NCI-H460 (cell line): ENCODE measurements around the gene MAGIX. TPM values are rescaled to one million over a fixed set of nuclear protein-coding genes. Genes with fewer than 3 reads are reported as not detected.
A peak's percentile ranks its signal among the peaks of the same experiment; 100 is the strongest.
"Not testable (repeated sequence)": the region's sequence is repeated elsewhere in the genome, so short reads cannot be mapped to it uniquely, and the experiment has no call there.

ENCODE experiments used
- DNase-seq: peaks from one replicate; pipeline ENCODE4 v3.0.0-alpha.2; 2016; ENCODE audit warnings: low read depth; ENCODE audit errors: extremely low read depth
- polyA plus RNA-seq: library from polyadenylated mRNA; depleted of rRNA; stranded (reverse); fragments of >200 nt; gene quantifications from 2 replicates; pipeline ENCODE4 v1.2.3, GENCODE V29; 2014; cell fraction: nucleus; rRNA removed
- total RNA-seq: library from RNA; depleted of rRNA; stranded (reverse); fragments of >200 nt; shearing (Covaris generic); gene quantifications from 2 replicates; pipeline ENCODE4 v1.2.3, GENCODE V29; 2014; rRNA removed

Gene MAGIX
- total RNA-seq = 0.89 and 2.4 TPM in 2 replicates
- polyA plus RNA-seq = 7.1 and 7.7 TPM in 2 replicates

- no peak for DNase-seq
Measured at GRCh38 chrX:49162620-49163019, at the start of gene MAGIX. Gene MAGIX (plus strand): TSS chrX:49162758. CDS start chrX:49162890, 132 bp downstream.

GRCh38 chrX:49116076-49116475 is 46.5 kb upstream of the MAGIX start:
- DNase-seq = no peak

- no peak for DNase-seq
Measured at GRCh38 chrX:49116716-49117115, 45.8 kb upstream of the MAGIX start.

GRCh38 chrX:49117581-49117980 is 45.0 kb upstream of the MAGIX start:
- DNase-seq = no peak

- no peak for DNase-seq
Measured at GRCh38 chrX:49120091-49120490, 42.5 kb upstream of the MAGIX start.

GRCh38 chrX:49122499-49122898 is 40.1 kb upstream of the MAGIX start:
- no peak for DNase-seq

GRCh38 chrX:49127742-49128258 is 34.8 kb upstream of the MAGIX start:
- DNase-seq = not testable (repeated sequence)

- no peak for DNase-seq
Measured at GRCh38 chrX:49129427-49129826, 33.1 kb upstream of the MAGIX start.

- DNase-seq = not testable (repeated sequence)
Measured at GRCh38 chrX:49132275-49132674, 30.3 kb upstream of the MAGIX start.

GRCh38 chrX:49133759-49134158 is 28.8 kb upstream of the MAGIX start:
- DNase-seq = no peak

GRCh38 chrX:49137492-49137891 is 25.1 kb upstream of the MAGIX start:
- no peak for DNase-seq

GRCh38 chrX:49139713-49140112 is 22.8 kb upstream of the MAGIX start:
- DNase-seq = no peak

GRCh38 chrX:49142264-49142663 is 20.3 kb upstream of the MAGIX start:
- not testable (repeated sequence) for DNase-seq

GRCh38 chrX:49143154-49143553 is 19.4 kb upstream of the MAGIX start:
- not testable (repeated sequence) for DNase-seq

- DNase-seq = no peak
Measured at GRCh38 chrX:49147282-49147681, 15.3 kb upstream of the MAGIX start.

GRCh38 chrX:49147936-49148335 is 14.6 kb upstream of the MAGIX start:
- DNase-seq = no peak

- not testable (repeated sequence) for DNase-seq
Measured at GRCh38 chrX:49148390-49149100, 14.0 kb upstream of the MAGIX start.

GRCh38 chrX:49149291-49149690 is 13.3 kb upstream of the MAGIX start:
- DNase-seq = not testable (repeated sequence)

GRCh38 chrX:49153467-49153866 is 9.1 kb upstream of the MAGIX start:
- DNase-seq = no peak

GRCh38 chrX:49155243-49155899 is 7.2 kb upstream of the MAGIX start:
- peak; percentile 71 for DNase-seq

- peak; percentile 87 for DNase-seq
Measured at GRCh38 chrX:49155900-49156837, 6.4 kb upstream of the MAGIX start.
